K562 (cell line): Measurements from ENCODE around the gene FAM98C. TPM values are rescaled to one million over a fixed set of nuclear protein-coding genes. Genes with fewer than 3 reads are reported as not detected.

Experiments used
- FOXA1 ChIP-seq: fragments of 450-650 bp; IDR thresholded peaks from 2 replicates; pipeline ENCODE4 v1.6.1; 2016; ENCODE audit warnings: mild to moderate bottlenecking, borderline replicate concordance
- FOXO4 ChIP-seq: fragments of 450-650 bp; formaldehyde crosslinking; IDR thresholded peaks from 2 replicates; pipeline ENCODE4 v1.4.0; 2020; ENCODE audit warnings: mild to moderate bottlenecking, moderate library complexity
- HLTF ChIP-seq: fragments of 450-650 bp; IDR thresholded peaks from 2 replicates; pipeline ENCODE4 v1.6.1; 2016
- HOMEZ ChIP-seq: fragments of 250-450 bp; sonication (Bioruptor Pico); IDR thresholded peaks from 2 replicates; pipeline ENCODE4 v1.4.0; 2020; ENCODE audit warnings: mild to moderate bottlenecking, moderate library complexity
- IFI16 ChIP-seq: fragments of 250-450 bp; sonication (Bioruptor Pico); IDR thresholded peaks from 2 replicates; pipeline ENCODE4 v2.1.2; 2022; ENCODE audit warnings: mild to moderate bottlenecking, inconsistent platforms
- NFATC3 ChIP-seq: fragments of 450-650 bp; IDR thresholded peaks from 2 replicates; pipeline ENCODE4 v1.6.1; 2017; ENCODE audit warnings: mild to moderate bottlenecking
- NFIX ChIP-seq: fragments of 250-450 bp; sonication (Bioruptor Pico); IDR thresholded peaks from 2 replicates; pipeline ENCODE4 v1.4.0; 2020; ENCODE audit warnings: low read depth, mild to moderate bottlenecking, moderate library complexity
- NR2C2 ChIP-seq, 2 experiments: fragments of 200-800 bp in 1 of 2; sonication (Bioruptor generic) in 1 of 2; sonication (generic) in 1 of 2; formaldehyde crosslinking in 1 of 2; IDR thresholded peaks; 2 replicates each; pipeline versions ENCODE4 v1.6.1 to v1.8.0; 2016 to 2022; ENCODE audit warnings: mild to moderate bottlenecking in 1 of 2, missing compliant biosample characterization in 1 of 2, missing genetic modification characterization in 1 of 2, missing genetic modification reagents in 1 of 2
- POLR2B ChIP-seq: fragments of 450-650 bp; IDR thresholded peaks from 2 replicates; pipeline ENCODE4 v1.6.1; 2018; ENCODE audit warnings: low read depth; ENCODE audit not compliant: partially characterized antibody
- SIRT6 ChIP-seq: IDR thresholded peaks from one replicate; pipeline ENCODE4 v1.6.1; 2012; ENCODE audit warnings: low read depth, mild to moderate bottlenecking, control low read depth, inconsistent platforms, low read length, moderate library complexity
- ZC3H11A ChIP-seq: IDR thresholded peaks from 2 replicates; pipeline ENCODE4 v1.6.1; 2012; ENCODE audit warnings: low read depth, low read length, improper control_type of control experiment
- ZNF445 ChIP-seq: fragments of 250-450 bp; sonication (Bioruptor Pico); IDR thresholded peaks from 2 replicates; pipeline ENCODE4 v1.4.0; 2020; ENCODE audit warnings: low read depth, mild to moderate bottlenecking, moderate library complexity
- ZNF507 ChIP-seq: conservative IDR thresholded peaks from 2 replicates; pipeline ENCODE4 v1.6.1; 2017; ENCODE audit warnings: missing genetic modification characterization, missing compliant biosample characterization
- polyA plus RNA-seq, 8 experiments: library from polyadenylated mRNA; depleted of rRNA in 4 of 8; stranded (reverse) in 5 of 8; unstranded in 3 of 8; fragments of >200 nt; fragmentation: Nextera tagmentation in 2 of 8; fragmentation: Illumina TruSeq in 1 of 8; extraction: Ambion mirVana in 2 of 8; extraction: Trizol in 1 of 8; gene quantifications; 2 replicates each; pipeline versions ENCODE4 v1.2.1 to v1.2.3, GENCODE V29; 2011 to 2014; ENCODE audit warnings: inconsistent platforms in 1 of 8, missing spikeins in 1 of 8
- total RNA-seq, 7 experiments: library from RNA; depleted of rRNA in 6 of 7; stranded (reverse); fragments of >200 nt in 6 of 7; fragmentation: Illumina TruSeq in 2 of 7; extraction: Trizol in 2 of 7; gene quantifications; 2 replicates each; pipeline versions ENCODE4 v1.2.1 to v1.2.3, GENCODE V29; 2011 to 2021; ENCODE audit warnings: low replicate concordance in 1 of 7
- TF ChIP-seq, protein P1 (sequence below): fragments of 450-650 bp; formaldehyde crosslinking; IDR thresholded peaks from 2 replicates; pipeline ENCODE4 v1.4.0; 2020; ENCODE audit warnings: mild to moderate bottlenecking, mixed read lengths
- TF ChIP-seq, protein P2 (sequence below): sonication (generic); formaldehyde crosslinking; IDR thresholded peaks from 2 replicates; pipeline ENCODE4 v1.4.0; 2020; ENCODE audit warnings: mild to moderate bottlenecking, missing genetic modification reagents
- TF ChIP-seq, protein P3 (sequence below): sonication (generic); formaldehyde crosslinking; IDR thresholded peaks from 2 replicates; pipeline ENCODE4 v1.9.0; 2022; ENCODE audit warnings: mild to moderate bottlenecking, missing genetic modification reagents
- TF ChIP-seq, protein P4 (sequence below): fragments of 450-650 bp; IDR thresholded peaks from 2 replicates; pipeline ENCODE4 v1.6.1; 2016; ENCODE audit warnings: missing biosample characterization, missing genetic modification characterization

Gene FAM98C
- total and polyA plus RNA-seq, 9 of the 15 experiments (the other 6 are each of a cell fraction or from before 2014, with no cell fraction given), result 1.7 to 43.8 (median 13.7) TPM

DNA sequence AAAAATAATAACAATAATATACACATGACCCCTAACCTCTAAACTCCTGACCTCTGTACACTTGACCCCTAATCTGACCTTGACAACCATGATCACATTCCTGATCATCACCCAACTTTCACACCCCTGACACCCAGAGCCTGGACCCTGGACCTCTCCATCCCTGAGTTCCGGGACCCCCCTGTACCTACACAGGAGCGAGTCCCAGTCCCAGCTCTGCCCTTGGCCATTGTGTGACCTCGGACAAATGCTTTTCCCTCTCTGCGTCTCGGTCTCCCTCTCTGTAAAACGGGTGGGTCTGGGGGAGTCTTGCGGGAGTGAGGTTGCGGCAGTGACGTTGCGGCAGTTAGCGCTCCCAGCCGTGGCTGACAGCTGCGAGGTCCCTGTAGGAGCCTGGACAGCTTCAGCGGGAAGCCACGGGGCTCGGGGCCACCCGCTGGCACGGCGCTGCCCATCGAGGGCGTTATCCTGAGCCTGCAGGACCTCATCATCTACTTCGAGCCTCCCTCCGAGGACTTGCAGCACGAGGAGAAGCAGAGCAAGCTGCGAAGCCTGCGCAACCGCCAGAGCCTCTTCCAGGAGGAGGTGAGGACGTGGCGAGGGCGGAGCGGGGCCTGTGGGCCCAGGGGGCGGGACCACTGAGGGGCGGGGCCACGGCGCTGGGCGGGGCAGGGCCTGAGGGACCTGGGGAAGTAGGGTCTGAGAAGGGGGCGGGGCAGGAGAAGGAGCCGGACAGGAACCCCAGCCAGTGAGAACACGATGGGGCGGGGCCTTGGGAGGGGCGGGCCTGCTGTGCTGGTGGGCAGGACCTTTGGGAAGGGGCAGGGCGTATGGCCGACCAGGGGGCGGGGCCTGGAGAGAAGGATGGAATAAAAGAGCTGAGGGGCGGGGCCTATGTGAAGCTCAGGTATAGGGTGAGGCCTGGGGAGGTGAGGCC is 49.8 kb downstream of the FAM98C start (continued):
- TF ChIP-seq, protein P1, sequence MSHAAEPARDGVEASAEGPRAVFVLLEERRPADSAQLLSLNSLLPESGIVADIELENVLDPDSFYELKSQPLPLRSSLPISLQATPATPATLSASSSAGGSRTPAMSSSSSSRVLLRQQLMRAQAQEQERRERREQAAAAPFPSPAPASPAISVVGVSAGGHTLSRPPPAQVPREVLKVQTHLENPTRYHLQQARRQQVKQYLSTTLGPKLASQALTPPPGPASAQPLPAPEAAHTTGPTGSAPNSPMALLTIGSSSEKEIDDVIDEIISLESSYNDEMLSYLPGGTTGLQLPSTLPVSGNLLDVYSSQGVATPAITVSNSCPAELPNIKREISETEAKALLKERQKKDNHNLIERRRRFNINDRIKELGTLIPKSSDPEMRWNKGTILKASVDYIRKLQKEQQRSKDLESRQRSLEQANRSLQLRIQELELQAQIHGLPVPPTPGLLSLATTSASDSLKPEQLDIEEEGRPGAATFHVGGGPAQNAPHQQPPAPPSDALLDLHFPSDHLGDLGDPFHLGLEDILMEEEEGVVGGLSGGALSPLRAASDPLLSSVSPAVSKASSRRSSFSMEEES (CRISPR knock-in tag), result no peak
- TF ChIP-seq HLTF (no peak), FOXA1 (no peak), POLR2B (peak; percentile 66), HOMEZ (0 out of 2 replicates have a peak, but pooled peaks have one; percentile 51), ZNF507 (tag) (no peak), FOXO4 (0 out of 2 replicates have a peak, but pooled peaks have one; percentile 59), NFATC3 (no peak), IFI16 (no peak), NFIX (CRISPR knock-in tag) (no peak), ZC3H11A (no peak), NR2C2 (CRISPR knock-in tag; IDR thresholded peaks at IDR 0.05) (peak; percentile 85), NR2C2 (tag; IDR thresholded peaks at IDR 0.05) (peak; percentile 95), SIRT6 (no peak), ZNF445 (CRISPR knock-in tag) (no peak)
- TF ChIP-seq, protein P2, sequence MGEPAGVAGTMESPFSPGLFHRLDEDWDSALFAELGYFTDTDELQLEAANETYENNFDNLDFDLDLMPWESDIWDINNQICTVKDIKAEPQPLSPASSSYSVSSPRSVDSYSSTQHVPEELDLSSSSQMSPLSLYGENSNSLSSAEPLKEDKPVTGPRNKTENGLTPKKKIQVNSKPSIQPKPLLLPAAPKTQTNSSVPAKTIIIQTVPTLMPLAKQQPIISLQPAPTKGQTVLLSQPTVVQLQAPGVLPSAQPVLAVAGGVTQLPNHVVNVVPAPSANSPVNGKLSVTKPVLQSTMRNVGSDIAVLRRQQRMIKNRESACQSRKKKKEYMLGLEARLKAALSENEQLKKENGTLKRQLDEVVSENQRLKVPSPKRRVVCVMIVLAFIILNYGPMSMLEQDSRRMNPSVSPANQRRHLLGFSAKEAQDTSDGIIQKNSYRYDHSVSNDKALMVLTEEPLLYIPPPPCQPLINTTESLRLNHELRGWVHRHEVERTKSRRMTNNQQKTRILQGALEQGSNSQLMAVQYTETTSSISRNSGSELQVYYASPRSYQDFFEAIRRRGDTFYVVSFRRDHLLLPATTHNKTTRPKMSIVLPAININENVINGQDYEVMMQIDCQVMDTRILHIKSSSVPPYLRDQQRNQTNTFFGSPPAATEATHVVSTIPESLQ (CRISPR knock-in tag), result peak; percentile 95
- TF ChIP-seq, protein P3, sequence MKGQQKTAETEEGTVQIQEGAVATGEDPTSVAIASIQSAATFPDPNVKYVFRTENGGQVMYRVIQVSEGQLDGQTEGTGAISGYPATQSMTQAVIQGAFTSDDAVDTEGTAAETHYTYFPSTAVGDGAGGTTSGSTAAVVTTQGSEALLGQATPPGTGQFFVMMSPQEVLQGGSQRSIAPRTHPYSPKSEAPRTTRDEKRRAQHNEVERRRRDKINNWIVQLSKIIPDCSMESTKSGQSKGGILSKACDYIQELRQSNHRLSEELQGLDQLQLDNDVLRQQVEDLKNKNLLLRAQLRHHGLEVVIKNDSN (CRISPR knock-in tag), result no peak; the same call in 1 of the 2 replicates
- TF ChIP-seq, protein P4, sequence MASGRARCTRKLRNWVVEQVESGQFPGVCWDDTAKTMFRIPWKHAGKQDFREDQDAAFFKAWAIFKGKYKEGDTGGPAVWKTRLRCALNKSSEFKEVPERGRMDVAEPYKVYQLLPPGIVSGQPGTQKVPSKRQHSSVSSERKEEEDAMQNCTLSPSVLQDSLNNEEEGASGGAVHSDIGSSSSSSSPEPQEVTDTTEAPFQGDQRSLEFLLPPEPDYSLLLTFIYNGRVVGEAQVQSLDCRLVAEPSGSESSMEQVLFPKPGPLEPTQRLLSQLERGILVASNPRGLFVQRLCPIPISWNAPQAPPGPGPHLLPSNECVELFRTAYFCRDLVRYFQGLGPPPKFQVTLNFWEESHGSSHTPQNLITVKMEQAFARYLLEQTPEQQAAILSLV, result peak; percentile 63
